GM18520 (cell line): ENCODE results near the gene YWHAG.
"Not testable (repeated sequence)": the region's sequence is repeated elsewhere in the genome, so short reads cannot be mapped to it uniquely, and the experiment has no call there.

Experiments used
- ATAC-seq: cut with Tn5 transposase; IDR thresholded peaks from one replicate; pipeline ENCODE4 v1.9.1; 2021; ENCODE audit not compliant: unreplicated experiment

Gene YWHAG

DNA sequence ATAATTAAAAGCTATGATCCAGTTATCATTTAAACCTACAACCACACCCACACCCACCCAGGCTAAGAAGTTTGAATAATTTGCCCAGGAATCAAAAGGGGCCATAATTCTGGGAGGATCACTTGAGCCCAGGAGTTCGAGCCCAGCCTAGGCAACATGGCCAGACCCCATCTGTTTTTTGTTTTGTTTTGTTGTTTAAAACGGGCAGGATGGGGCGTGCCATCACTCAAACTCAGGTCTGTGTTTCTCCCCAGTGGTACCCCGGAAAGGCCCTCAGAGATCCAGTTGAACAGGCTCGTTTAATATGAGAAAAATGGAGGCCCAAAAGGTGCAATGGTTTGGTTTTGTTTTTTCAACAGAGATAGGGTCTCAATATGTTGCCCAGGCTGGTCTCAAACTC, 33.0 kb downstream of the YWHAG start:
- no peak for ATAC-seq

GRCh38 chr7:76325092-76325491, 33.7 kb downstream of the YWHAG start:
- ATAC-seq: no peak

- ATAC-seq: peak; percentile 34
Measured at GRCh38 chr7:76318488-76319353, 40.1 kb downstream of the YWHAG start.

DNA sequence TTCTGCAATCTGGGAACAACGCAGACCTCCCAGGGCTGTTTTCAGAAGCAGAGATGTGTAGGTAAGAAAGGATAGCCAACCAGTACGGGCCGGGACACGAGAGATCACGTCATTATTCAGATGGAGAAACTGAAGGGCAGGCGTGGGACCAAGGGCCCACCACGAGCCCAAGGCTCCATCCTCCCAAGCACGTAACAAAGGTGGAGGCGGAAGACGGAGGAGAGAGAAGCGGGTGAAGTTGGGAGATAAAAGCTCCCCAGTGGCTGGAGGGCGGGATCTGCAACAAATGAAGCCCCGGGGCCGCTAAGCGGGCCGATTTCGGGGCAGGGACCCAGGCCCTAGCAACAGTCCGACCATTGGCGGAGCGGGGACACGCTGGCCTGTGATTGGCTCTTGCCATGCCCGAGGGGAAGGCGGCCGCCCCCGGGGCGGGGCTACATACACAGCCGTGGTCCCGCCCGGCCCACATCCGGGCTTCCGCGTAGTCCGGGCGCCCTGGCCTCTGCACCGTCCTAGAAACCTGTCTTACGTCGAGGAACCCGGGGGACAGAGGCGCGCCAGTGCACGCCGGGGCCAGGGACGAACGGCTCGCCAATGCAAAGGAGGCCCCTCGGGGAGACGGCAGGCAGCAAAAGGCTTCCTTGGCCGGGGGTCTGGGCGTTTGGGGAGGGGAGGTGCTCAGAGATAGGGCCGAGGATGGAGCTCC, 40.9 kb downstream of the YWHAG start:
- ATAC-seq: peak; percentile 85

GRCh38 chr7:76316984-76317781, 41.6 kb downstream of the YWHAG start:
- no peak for ATAC-seq

DNA sequence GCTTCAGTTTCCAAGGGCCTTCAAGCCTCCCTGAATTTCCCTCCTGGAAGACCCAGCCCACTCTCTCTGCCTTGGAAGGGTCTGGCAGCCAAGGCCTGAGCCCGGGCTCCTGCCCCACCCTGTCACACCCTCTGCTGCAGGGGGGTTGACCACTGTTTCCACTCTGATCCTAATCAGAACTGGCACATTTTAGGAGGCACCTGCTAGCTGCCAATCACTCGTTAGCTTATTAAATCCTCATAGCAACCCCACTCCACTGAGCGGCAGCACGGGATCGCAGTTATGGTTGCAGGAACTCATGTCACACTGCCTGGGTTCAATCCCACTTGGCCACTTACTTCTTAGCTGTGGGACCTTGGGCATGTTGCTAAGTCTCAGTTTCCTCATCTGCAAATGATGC, 43.4 kb downstream of the YWHAG start:
- ATAC-seq: no peak

GRCh38 chr7:76314740-76315139, 44.1 kb downstream of the YWHAG start:
- not testable (repeated sequence) for ATAC-seq

DNA sequence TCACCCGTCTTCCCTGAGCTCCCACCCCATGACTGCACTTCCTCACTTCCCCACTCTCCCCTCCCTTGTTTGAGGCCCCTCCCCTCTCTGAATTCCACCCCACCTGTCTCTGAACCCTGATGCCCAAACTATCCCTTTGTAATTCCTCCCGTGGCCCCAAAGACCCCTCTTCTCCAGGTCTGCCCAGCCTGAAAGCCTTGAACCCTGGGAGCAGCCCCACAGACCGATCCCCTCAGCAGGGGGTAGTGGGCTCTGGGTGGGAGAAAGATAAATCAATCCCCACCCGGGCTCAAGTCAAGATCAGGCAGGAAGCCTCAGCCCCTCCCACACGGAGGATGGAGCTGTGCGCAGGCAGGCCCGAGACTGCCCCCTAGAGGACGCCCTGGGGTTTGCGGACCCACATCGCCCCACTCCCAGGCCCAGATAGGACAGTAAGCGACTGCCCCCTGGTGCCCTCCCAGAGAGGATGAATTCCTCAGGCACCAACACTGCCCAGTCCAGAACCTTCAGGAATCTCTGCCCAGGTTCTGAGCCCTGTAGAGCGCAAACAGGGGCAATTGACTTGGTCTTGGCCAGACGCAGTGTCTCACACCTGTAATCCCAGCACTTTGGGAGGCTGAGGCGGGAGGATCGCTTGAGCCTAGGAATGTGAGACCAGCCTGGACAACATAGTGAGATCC, 44.6 kb downstream of the YWHAG start:
- no peak for ATAC-seq

DNA sequence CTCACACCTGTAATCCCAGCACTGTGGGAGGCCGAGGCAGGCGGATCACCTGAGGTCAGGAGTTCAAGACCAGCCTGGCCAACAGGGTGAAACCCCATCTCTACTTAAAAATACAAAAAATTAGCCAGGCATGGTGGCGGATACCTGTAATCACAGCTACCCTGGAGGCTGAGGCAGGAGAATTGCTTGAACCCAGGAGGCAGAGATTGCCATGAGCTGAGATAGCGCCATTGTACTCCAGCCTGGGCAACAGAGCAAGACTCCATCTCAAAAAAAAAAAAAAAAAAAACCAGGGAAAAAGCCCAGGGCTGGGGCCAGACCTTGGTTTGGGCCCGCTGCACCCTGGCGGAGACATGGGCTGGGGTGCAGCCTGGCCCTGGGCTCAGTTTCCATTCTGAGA, 47.0 kb downstream of the YWHAG start:
- not testable (repeated sequence) for ATAC-seq

DNA sequence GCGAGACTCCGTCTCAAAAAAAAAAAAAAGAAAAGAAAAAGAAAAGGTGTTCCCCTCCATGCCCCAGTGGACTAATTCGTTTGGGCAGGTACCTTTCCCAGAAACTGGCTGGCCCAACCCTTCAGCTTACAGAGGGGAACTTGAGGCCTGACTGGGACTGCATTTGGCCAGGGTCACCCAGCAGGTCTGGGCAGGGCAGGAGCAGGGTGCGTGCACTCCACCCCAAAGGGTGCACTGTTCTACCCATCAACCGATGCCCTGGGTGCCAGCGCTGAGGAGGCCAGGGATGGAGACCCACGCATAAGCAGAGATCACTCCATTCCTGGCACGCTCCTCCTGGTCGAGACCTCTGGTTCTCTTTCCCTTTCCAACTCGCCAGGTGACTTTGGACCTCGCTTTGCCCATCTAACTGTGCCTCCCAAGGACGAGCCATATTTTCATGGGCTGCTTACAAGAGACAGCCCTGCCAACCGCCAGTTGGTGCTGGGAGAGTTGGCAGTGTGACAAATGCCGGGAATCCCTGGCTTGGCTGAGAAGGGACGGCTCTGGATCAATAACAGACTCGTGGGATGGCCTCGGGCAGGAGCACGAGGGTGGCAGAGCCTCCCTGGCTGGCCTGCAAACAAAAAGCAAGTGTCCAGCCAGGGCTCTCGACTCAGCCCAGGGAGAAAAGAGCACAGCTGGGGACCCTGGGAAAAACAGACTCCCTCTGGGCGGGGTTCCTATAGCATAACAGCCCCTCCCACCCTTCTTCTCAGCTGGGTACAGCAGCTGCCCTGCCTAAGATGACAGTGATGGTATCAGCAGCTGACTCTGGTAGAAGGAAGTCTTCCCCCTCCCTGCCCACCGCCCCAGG, 48.5 kb downstream of the YWHAG start:
- no peak for ATAC-seq

- not testable (repeated sequence) for ATAC-seq
Measured at GRCh38 chr7:76309341-76310101, 49.3 kb downstream of the YWHAG start.

- ATAC-seq: not testable (repeated sequence)
Measured at GRCh38 chr7:76308874-76309273, 49.9 kb downstream of the YWHAG start.

GRCh38 chr7:76304888-76305375, 53.9 kb downstream of the YWHAG start:
- no peak for ATAC-seq

DNA sequence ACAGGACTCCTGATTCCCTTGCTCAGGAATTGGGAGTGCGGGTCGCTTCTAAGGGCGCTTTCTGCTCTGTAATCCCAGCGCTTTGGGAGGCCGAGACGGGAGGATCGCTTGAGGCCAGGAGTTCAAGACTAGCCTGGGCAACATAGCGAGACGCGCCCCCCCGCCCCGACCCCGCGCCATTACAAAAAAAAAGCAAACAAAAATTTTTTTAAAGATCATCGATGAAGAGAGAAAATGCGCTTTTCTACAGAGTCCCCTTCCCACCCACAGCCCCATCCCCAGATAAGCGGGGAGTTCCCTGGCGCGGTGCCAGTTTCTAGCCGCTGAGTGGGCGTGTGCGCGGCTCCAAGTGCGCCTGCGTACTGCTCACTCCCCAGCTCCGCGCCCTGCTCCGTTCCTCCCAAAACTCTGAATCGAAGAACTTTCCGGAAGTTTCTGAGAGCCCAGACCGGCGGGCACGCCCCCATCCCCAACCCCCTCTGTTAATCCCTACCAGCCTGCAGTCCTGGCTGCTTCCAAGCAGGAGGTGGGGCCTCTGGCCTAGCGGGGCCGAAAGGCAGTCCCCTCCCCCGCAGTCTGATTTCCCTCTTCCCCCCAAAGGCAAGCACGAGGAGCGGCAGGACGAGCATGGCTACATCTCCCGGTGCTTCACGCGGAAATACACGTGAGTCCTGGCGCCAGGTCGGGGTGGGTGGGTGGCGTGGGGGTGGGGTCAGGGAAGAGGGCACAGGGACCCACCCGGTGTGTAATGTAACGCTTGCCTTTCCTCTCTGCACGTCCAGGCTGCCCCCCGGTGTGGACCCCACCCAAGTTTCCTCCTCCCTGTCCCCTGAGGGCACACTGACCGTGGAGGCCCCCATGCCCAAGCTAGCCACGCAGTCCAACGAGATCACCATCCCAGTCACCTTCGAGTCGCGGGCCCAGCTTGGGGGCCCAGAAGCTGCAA, 55.3 kb downstream of the YWHAG start:
- ATAC-seq: no peak

DNA sequence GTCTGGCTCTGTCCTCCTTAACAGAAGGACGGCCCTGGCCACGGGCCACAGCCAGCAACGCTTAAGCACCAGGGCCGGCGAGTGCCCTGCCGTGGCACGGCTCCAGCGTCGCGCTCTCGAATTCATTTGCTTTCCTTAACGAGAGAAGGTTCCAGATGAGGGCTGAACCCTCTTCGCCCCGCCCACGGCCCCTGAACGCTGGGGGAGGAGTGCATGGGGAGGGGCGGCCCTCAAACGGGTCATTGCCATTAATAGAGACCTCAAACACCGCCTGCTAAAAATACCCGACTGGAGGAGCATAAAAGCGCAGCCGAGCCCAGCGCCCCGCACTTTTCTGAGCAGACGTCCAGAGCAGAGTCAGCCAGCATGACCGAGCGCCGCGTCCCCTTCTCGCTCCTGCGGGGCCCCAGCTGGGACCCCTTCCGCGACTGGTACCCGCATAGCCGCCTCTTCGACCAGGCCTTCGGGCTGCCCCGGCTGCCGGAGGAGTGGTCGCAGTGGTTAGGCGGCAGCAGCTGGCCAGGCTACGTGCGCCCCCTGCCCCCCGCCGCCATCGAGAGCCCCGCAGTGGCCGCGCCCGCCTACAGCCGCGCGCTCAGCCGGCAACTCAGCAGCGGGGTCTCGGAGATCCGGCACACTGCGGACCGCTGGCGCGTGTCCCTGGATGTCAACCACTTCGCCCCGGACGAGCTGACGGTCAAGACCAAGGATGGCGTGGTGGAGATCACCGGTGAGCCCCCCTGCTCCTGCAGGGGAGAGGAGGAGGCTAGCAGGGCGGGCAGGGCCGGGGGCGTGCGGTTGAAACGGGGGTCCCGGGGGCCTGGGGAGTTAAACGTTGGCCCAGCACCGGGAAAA, 56.2 kb downstream of the YWHAG start, which contains the start of gene HSPB1:
HSPB1 (plus strand) TSS at position 327 of the 855 bp plus-strand sequence; CDS start at position 367, 40 bp downstream.
- no peak for ATAC-seq

- ATAC-seq: no peak
Measured at GRCh38 chr7:76301000-76301399, 57.8 kb downstream of the YWHAG start.

DNA sequence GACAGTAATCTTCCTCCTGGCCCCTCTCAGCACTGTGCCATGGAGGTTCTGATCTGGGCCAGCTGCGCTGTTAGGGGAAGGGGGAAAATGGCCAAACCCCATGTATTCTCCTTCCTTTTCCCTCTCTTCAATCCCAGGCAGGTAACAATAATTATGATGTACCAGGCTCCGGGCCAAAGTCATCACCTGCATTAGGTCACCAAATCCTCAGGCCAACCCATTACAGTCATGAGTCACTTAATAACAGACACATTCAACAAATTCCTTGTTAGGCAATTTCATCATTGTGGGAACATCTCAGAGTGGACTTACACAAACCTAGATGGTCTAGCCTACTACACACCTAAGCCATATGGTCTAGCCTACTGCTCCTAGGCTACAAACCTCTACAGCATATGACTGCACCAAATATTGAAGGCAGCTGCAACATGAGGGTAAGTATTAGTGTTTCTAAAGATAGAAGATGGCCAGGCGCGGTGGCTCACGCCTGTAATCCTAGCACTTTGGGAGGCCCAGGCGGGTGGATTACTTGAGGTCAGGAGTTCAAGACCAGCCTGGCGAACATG, 58.5 kb downstream of the YWHAG start:
- no peak for ATAC-seq
